ENCODE measurements around the gene SIGMAR1. TPM values are rescaled to one million over a fixed set of nuclear protein-coding genes. Genes with fewer than 3 reads are reported as not detected.

SIGMAR1 gene
- 35.7 TPM for total RNA-seq

DNA sequence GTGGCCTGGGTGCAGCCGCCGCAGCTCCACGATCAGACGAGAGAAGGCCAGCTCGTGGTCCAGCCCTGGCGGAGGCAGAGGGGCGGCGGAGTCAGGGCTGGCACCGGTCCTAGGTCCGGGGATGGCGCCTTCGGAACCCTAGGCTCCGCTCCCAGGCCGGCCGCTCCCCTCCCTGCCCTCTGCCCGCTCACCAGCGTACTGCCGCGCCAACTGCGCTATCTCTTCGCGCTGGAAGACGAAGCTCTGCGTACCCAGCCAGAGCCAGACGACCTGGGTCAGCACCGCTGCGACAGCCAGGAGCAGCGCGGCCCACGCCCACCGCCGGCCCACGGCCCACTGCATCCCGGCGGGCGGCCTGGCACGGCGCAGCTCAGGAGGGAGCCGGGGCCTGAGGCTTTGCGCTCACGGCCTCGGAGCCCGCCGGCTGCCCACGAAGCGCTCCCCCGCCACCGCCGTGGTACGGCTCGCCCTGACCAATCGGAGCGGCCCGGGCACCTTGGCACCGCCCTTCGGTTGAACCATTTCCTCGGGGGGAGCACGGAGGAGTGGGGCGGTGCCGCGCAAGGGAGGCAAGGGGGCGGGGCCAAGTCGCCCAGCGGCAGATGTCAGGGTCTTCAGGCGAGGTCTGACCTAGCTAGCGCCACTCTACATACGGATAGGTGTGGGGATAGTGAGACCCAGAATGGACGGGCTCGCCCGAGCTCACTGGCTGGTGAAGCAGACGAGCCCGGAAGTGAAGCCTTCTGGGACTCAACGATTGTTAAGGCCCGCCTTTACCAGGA, at the start of gene SIGMAR1:
TSS of gene SIGMAR1 (minus strand) at position 432 of the 782 bp plus-strand sequence. CDS start at position 342, 90 bp downstream.

DNA sequence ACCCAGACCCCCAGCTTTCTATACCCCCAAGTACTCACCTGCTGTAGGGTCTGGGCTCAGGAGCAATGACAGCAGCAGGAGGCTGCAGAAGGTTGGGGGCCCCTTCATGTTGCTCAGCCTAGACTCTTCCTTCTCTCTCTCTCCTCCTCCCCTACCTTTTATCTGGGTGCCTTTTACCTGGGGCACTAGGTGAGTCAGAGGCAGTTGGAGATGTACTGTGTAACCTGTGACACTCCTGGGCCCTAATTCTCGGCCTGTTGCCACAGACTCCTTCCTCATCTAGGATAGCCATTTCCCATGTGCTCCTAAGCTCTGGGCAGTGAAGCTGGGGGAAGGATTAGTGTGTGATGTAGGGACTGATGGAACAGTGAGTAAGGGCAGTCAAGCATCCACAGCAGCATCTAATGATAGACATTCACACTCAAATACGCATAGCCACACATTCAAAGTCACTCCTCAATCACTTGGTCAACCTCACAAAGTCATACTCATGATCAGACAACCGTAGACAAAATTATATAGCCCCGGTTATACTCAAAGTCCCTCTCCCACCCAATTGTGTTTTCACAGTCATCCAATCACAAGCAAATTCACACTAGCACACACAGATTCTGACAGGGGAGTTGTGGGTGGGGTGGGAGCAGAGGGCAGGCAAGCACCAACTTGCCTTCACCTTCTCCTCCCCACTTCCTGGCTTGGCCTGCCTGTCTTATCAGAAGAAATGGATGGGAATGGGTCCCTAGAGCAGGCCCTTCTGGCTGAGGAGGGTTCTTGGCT, 25.1 kb upstream of the SIGMAR1 start, which contains the start of gene CCL27:
TSS of gene CCL27 (minus strand) at position 132 of the 777 bp plus-strand sequence. CDS start at position 108, 24 bp downstream.

DNA sequence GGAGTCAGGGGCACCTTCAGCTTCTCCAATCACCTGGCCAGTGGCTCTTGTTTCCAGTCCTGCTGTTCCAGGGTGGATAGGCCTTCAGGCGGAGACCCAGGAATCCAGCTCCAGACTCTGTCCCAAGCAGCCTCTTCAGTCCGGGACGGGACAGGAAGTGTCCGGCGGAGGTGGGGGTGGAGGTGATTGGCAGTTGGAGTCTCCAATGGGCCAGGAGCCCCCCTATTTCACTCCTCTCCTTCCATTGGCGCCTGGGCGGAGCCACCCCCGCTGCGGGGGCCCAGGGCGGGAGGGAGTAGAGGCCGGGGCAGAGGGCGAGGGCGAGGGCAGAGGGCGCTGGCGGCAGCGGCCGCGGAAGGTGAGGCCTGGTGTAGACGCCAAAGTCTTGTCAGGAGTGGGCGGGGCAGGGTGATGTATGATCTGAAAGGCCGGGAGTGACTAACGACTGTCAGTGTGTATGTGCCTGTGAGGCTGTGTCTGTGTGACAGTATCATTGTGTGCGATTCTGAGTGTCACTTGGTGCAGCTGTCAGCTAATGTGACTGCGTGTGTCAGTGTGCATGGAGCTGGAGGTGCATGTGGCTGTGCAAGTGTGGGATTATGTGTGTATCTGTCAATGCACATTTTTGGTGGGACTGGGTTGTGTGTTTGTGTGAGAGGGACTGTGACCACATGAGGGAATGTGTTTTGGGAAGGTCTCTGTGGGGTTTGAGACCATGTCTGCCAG, 14.5 kb upstream of the SIGMAR1 start, which contains the start of gene IL11RA:
TSS of gene IL11RA (plus strand) at position 310 of the 726 bp plus-strand sequence. CDS start 3,033 bp downstream, outside the sequence.

DNA sequence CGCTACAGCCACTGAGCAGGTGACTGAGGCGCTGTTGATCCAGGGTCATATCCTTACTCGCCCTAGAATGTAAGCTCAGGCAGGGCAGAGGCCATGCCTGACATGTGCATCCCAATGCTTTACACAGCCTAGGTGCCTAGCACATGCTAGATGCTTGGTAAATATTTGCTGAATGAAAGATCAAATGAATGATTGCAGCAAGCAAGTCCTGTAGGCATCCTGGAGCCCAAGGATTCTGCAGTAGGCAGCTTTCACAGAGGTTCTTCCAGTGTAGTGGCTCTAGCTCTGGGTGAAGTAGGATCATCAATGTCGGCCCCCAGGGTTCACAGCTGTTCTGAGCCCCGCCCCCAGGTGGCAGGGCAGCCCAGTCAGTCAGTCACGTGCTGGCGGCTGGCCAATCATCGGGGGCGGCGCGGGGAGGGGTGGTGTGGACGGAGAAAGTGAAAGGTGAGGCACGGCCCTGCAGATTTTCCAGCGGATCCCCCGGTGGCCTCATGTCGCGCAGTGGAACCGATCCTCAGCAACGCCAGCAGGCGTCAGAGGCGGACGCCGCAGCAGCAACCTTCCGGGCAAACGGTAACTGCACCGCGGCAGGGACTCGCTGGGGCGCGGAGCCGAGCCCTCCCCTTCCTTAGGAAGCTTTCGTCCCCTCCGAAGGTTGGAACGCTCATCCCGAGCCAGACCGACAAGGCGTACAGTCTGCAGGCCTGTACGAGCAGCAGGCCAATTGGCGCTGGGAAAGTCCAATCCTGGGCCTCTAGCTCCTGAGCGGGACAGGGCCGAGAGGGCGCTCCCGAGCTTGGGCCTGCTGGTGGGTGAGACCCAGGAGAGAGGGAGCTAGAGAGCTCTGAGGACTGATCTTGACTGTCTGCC, 8.9 kb upstream of the SIGMAR1 start, which contains the start of gene GALT:
TSS of gene GALT (plus strand) at position 465 of the 873 bp plus-strand sequence. CDS start at position 495, 30 bp downstream.

DNA sequence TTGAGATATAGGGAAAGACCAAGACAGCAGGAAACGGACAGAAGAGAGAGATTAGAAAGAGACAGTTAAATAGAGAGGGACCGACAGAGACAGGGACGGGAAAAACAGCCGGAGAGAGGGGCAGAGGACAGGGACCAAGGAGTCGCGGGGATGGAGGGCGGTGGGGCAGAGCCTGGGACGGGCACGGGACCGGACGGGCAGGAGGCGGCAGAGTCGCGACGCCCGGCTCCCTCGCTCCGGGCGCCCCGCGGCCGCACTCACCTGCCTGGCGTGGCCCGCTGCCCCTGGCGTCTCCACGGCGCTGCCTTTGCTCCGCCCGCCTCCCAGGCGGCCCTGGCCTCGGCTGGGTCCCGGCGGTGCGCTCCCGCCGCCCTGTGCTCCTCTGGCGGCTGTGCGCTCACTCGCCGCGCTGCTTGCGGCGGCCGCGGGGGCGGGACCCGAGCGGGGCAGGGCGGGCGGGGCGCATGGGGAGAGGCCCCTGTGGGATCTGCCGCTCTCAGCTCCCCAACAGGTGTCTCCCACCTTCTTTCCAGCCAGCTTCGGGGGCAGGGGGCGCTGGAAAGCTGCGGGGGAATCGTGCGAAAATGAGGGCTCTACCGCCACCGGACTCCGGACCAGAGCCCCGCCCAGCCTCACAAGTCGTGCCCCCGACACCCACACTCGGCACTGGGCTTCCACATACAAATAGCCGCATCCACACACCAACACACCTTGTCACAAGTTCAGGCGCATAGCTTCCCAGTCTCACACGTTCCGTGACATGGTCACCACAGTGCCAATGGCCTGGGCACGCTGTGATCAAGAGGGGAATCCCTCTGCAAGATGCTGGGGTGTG, 8.7 kb downstream of the SIGMAR1 start, which contains the start of gene ARID3C:
TSS of gene ARID3C (minus strand) at position 411 of the 835 bp plus-strand sequence. CDS start 1,052 bp downstream, outside the sequence.

DNA sequence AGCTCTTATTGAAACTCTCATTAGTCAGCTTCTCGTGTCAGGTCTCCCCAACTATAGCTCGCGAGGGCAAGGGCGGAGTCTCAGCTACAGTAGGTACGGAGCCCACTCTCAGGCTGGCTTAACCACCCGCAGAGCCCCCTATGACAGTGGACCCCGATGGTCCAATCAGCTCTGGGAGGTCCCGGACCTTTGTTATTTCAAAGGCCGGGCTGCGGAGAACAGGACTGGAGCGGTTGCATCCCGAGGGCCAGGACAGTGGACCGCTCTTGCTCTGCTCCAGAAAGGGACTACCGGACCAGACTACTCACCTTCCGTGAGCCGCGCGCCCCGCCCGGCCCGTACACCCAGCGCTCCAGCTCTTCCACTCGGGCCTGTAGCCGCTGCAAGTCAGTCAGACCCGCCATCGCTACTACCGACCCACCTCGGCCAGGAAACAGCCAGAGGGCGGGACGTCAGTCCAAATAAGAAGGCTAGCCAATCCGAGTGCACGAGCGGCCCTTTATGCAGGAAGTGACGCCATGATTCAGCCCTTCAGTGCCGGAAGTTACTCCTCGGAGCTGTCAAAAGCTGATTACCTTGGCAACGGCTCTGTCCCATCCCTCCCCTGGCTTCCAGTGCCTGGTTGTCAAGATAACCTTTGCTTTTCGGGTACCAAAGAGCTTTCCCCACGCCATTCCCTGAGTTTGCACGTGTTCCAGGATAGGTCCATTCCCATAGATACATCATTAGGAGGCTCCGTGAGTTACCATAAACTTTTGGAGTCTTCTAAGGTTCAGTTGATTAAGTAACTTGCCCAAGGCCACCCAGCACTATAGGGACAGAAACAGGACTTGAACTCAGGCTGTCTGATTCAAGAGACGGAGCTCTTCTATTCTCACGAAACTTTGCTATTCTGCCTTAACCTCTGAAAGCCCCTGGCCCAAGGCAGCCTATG, 17.3 kb downstream of the SIGMAR1 start, which contains the start of gene DCTN3:
TSS of gene DCTN3 (minus strand) at position 435 of the 934 bp plus-strand sequence. CDS start at position 404, 31 bp downstream.

DNA sequence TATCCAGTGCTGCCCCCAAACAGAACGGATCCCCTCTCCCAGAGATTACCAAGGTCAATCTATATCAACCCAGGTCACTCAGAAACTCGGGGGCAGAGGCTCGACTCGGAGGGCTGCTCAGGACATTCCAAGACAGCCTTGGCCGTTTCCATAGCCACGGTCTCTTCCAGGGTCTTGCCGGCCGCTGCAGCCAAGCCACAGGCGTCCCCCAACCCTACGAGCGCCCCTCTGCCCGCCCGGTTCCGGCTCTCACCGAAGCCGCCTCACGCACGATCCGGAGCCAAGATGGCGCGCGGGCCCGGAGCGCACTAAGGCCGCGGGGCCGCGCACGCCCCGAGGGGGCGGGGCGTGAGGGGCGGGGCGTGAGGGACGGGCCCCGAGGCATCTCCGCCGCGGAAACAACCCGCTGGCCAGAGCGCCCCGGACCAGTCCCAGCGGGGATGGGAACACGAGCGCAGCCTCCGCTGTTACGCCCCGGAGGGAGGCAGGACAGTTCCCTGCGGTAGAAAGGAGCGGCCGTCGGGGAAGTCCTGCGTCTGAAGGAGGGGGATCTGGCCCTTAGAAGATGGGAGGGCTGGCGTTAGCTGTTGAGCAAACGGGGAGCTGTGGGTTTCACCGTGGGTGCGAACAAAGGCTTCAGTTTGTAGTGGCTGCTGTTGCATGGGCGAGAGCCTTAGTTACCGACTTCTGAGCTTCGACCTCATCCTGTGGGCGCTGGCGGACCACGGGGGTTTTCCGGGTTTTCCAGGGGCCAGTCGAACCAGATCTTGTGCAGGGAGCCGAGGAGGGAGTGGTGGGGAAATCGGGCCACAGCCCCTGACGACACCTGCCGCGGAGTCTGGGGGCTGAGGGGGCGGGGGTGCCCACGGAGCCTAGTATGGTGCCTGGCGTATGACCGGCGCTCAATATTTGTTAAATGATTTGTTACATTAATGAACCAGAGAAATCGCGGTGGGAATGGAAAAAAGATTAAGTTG, 25.5 kb downstream of the SIGMAR1 start, which contains the start of gene RPP25L:
TSS of gene RPP25L (minus strand) at position 287 of the 977 bp plus-strand sequence. CDS start 801 bp downstream, outside the sequence.

DNA sequence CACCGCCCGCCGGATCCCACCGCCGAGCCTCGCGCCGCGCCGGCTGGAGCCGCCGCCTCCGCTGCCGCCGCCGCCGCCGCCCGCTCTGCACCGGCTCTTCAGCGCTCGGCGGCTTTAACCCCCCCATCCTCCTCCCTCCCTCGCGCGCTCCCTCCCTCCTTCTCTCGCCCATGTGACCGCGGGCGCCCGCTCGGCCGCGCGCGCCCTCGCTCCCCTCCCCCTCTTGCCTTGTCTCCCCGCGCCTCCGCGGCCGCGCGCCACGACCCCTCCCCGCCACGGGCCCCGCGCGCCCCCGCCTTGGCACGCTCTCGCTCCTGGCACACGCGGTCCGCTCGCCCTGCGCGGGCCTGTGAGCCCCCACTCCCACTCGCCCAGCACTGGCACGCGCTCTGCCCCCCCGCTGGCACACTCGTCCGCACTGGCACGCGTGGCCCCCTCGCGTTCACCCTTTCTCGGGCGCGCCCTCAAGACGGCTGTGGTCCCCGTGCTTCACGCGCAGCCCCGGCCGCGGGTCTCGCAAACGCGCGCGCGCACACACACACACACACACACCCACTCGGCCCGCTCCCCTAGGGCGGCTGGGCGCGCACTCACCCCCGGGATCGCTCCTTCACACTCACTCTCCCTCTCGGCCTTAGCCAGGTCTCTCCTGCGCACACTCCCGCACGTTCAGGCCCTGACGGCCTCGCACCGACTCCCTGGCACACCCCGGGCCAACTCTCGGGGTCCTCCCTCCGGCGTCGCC, 47.8 kb downstream of the SIGMAR1 start, which contains the start of gene CNTFR:
TSS of gene CNTFR (minus strand) at position 89 of the 745 bp plus-strand sequence. CDS start 20,743 bp downstream, outside the sequence.

Small RNA genes lying within 50 kb of the gene (small RNA-seq; reads per million reads assigned to genes)
- gene CCL27 (ENCODE audit: low replicate concordance), result not detected

Other genes starting within 250 kb of the SIGMAR1 start
- 8.3 TPM for gene FAM219A, start 179.2 kb downstream of the SIGMAR1 start, total RNA-seq
- gene DNAI1, start 179.0 kb downstream of the SIGMAR1 start, total RNA-seq, result 1.3 TPM
- gene ENHO, start 114.8 kb downstream of the SIGMAR1 start, total RNA-seq, result 0.41 TPM
- 19.5 TPM for gene CNTFR, start 48.1 kb downstream of the SIGMAR1 start, total RNA-seq
- 40.9 TPM for gene RPP25L, start 25.7 kb downstream of the SIGMAR1 start, total RNA-seq
- 71.1 TPM for gene DCTN3, start 17.3 kb downstream of the SIGMAR1 start, total RNA-seq
- 0.12 TPM for gene ARID3C, start 8.7 kb downstream of the SIGMAR1 start, total RNA-seq
- 64.3 TPM for gene GALT, start 8.9 kb upstream of the SIGMAR1 start, total RNA-seq
- gene IL11RA, start 14.4 kb upstream of the SIGMAR1 start, total RNA-seq, result 35.5 TPM
- gene CCL27, start 24.9 kb upstream of the SIGMAR1 start, total RNA-seq, result not detected
- gene CCL19, start 53.5 kb upstream of the SIGMAR1 start, total RNA-seq, result 0.41 TPM
- 26.2 TPM for gene CCL21, start 72.3 kb upstream of the SIGMAR1 start, total RNA-seq